Lung (tissue), 12 donors: ENCODE measurements around the gene HOXC11. TPM values are rescaled to one million over a fixed set of nuclear protein-coding genes. Genes with fewer than 3 reads are reported as not detected.

Experiments
- ATAC-seq: fragments of 200-7000 bp; cut with Tn5 transposase; one replicate; pipeline ENCODE4 v1.9.1; 2020; ENCODE audit warnings: moderate number of reproducible peaks; ENCODE audit not compliant: insufficient read depth, low FRiP score
- DNase-seq, 3 donors: peaks; one replicate each; pipeline ENCODE4 v3.0.0-alpha.2; 2013 to 2017
- H3K27ac ChIP-seq, 2 donors: one replicate each; pipeline ENCODE4 v1.5.1; 2013; ENCODE audit warnings: mild to moderate bottlenecking in 2 of 2, moderate library complexity in 2 of 2, control low read depth in 1 of 2, inconsistent platforms in 1 of 2, low read depth in 1 of 2, low read length in 1 of 2
- H3K27me3 ChIP-seq, 3 donors: one replicate each; pipeline ENCODE4 v1.5.1; 2013; ENCODE audit warnings: low read length in 2 of 3; ENCODE audit not compliant: control insufficient read depth in 3 of 3, insufficient read depth in 3 of 3
- H3K36me3 ChIP-seq, 4 donors: one replicate each; pipeline ENCODE4 v1.5.1; 2013; ENCODE audit warnings: low read length in 4 of 4, mild to moderate bottlenecking in 1 of 4, moderate library complexity in 1 of 4; ENCODE audit not compliant: control insufficient read depth in 4 of 4, insufficient read depth in 4 of 4
- H3K4me1 ChIP-seq, 5 donors: one replicate each; pipeline ENCODE4 v1.5.1; 2013; ENCODE audit warnings: low read length in 5 of 5, mild to moderate bottlenecking in 2 of 5, moderate library complexity in 1 of 5; ENCODE audit not compliant: control insufficient read depth in 5 of 5, insufficient read depth in 5 of 5
- H3K4me3 ChIP-seq: one replicate; pipeline ENCODE4 v1.5.1; 2013; ENCODE audit warnings: mild to moderate bottlenecking, control low read depth, moderate library complexity
- H3K9ac ChIP-seq, 2 donors: one replicate each; pipeline ENCODE4 v1.5.1; 2013; ENCODE audit warnings: low read length in 2 of 2, control low read depth in 1 of 2; ENCODE audit not compliant: insufficient read depth in 1 of 2
- H3K9me3 ChIP-seq, 4 donors: one replicate each; pipeline ENCODE4 v1.5.1; 2013; ENCODE audit warnings: low read length in 3 of 4, mild to moderate bottlenecking in 1 of 4, moderate library complexity in 1 of 4; ENCODE audit not compliant: control insufficient read depth in 4 of 4, insufficient read depth in 3 of 4
- CTCF ChIP-seq: IDR thresholded peaks from 2 replicates; pipeline ENCODE4 v1.5.1; 2012; ENCODE audit warnings: mild to moderate bottlenecking; ENCODE audit errors: control extremely low read depth, extremely low read depth
- WGBS, 2 donors: extraction: QIAGEN DNeasy Blood & Tissue Kit; methylation state at CpG; one replicate each; pipeline ENCODE4 v1.1.7; 2013; 5-methylcytosine and 5-hydroxymethylcytosine counted together
- polyA plus RNA-seq, 2 donors: library from polyadenylated mRNA; stranded (reverse); fragments of 200-250 nt; gene quantifications; one replicate each; pipeline ENCODE4 v1.2.1, GENCODE V29; 2013
- total RNA-seq, 2 donors: library from RNA; depleted of rRNA in 1 of 2; stranded (reverse); fragments of >200 nt in 1 of 2; gene quantifications; one replicate each; pipeline ENCODE4 v1.2.1, GENCODE V29; 2014 to 2021
- donor health status: control.
- donor health status: control.
- donor health status: Bipolar disorder and iron deficiency.
- donor health status: healthy.
- donor health status: DM: yes; HTN: yes; CAD: no.

Gene HOXC11
- total and polyA plus RNA-seq, 4 donors, result not detected

- no peak for DNase-seq
- peaks cover 31 to 100% (median 98%) of the 10 kb centered on the region in 3 donors for H3K27me3 ChIP-seq
- ATAC-seq, result no peak
- H3K9ac ChIP-seq, result no peak overlapping the region
- peaks cover 0 to 3% (median 0%) of the 10 kb centered on the region in 5 donors for H3K4me1 ChIP-seq
- WGBS, 2 donors, result 34 to 35% methylated on average over 4 of the region's 4 CpGs
- H3K36me3 ChIP-seq, result no peaks in the 10 kb centered on the region
- H3K4me3 ChIP-seq, result no peak overlapping the region
- no peak for TF ChIP-seq CTCF
- H3K27ac ChIP-seq, result no peak overlapping the region
- peaks cover 0 to 21% (median 0%) of the 10 kb centered on the region in 4 donors for H3K9me3 ChIP-seq
These were observed 40.9 kb upstream of the HOXC11 start for GRCh38 chr12:53931844-53932581.

- no peak overlapping the region for H3K4me3 ChIP-seq
- 37 to 39% methylated on average over 4 of the region's 4 CpGs for WGBS, 2 donors
- DNase-seq (no peak), ATAC-seq (no peak)
- no peaks in the 10 kb centered on the region for H3K36me3 ChIP-seq
- H3K4me1 ChIP-seq, result peaks cover 0 to 2% (median 0%) of the 10 kb centered on the region in 5 donors
- H3K9me3 ChIP-seq, result peaks cover 0 to 21% (median 0%) of the 10 kb centered on the region in 4 donors
- no peak overlapping the region for H3K9ac ChIP-seq
- no peak overlapping the region for H3K27ac ChIP-seq
- no peak for TF ChIP-seq CTCF
- H3K27me3 ChIP-seq, result peaks cover 29 to 100% (median 99%) of the 10 kb centered on the region in 3 donors
These were observed 40.0 kb upstream of the HOXC11 start for GRCh38 chr12:53932915-53933314.

GRCh38 chr12:53935383-53936341, 37.3 kb upstream of the HOXC11 start:
- Histone ChIP-seq H3K4me3 (no peak overlapping the region), H3K27me3 (peaks cover 20 to 95% (median 91%) of the 10 kb centered on the region in 3 donors), H3K9ac (no peak overlapping the region), H3K9me3 (peaks cover 0 to 13% (median 0%) of the 10 kb centered on the region in 4 donors), H3K36me3 (no peaks in the 10 kb centered on the region), H3K4me1 (peaks cover 0 to 3% (median 2%) of the 10 kb centered on the region in 5 donors), H3K27ac (no peak overlapping the region)
- no peak for TF ChIP-seq CTCF
- 5 to 8% methylated on average over 49 of the region's 49 CpGs for WGBS, 2 donors
- ATAC-seq (no peak), DNase-seq (no peak)
